GM12873 (cell line): Measurements from ENCODE around the gene CDADC1.

Experiments used
- CTCF ChIP-seq: IDR thresholded peaks from 2 replicates; pipeline ENCODE4 v1.5.1; 2012; ENCODE audit warnings: low read depth, mild to moderate bottlenecking, moderate library complexity, low read length, control low read depth; ENCODE audit not compliant: insufficient read depth; ENCODE audit errors: missing control alignments

The CDADC1 gene

GRCh38 chr13:49256841-49257240 is 9.1 kb downstream of the CDADC1 start:
- no peak for TF ChIP-seq CTCF

GRCh38 chr13:49258089-49258796 is 10.5 kb downstream of the CDADC1 start:
- no peak for TF ChIP-seq CTCF

GRCh38 chr13:49259586-49259985 is 11.9 kb downstream of the CDADC1 start:
- no peak for TF ChIP-seq CTCF

GRCh38 chr13:49262634-49263033 is 14.9 kb downstream of the CDADC1 start:
- TF ChIP-seq CTCF, result no peak

- TF ChIP-seq CTCF, result no peak
Observed at GRCh38 chr13:49265822-49266221, 18.1 kb downstream of the CDADC1 start.

GRCh38 chr13:49271264-49271663 is 23.5 kb downstream of the CDADC1 start:
- TF ChIP-seq CTCF, result no peak

GRCh38 chr13:49272296-49272695 is 24.6 kb downstream of the CDADC1 start:
- no peak for TF ChIP-seq CTCF

- TF ChIP-seq CTCF, result no peak
Observed at GRCh38 chr13:49278211-49278610, 30.5 kb downstream of the CDADC1 start.
